Panc1 (cell line): ENCODE measurements around the gene CLNK. TPM values are rescaled to one million over a fixed set of nuclear protein-coding genes. Genes with fewer than 3 reads are reported as not detected.

Experiments
- ATAC-seq: fragments of 200-7000 bp; cut with Tn5 transposase; 2 replicates; pipeline ENCODE4 v1.9.1; 2020; ENCODE audit warnings: mild to moderate bottlenecking, moderate library complexity
- BruUV-seq: library from RNA; stranded (reverse); fragments of 400-500 nt; replicated peaks from 2 replicates; lab custom pipeline; 2021; lab: Mats Ljungman, UMichigan
- CTCF ChIA-PET: fragments of 300-600 bp; sonication (Branson Sonifier 250); formaldehyde crosslinking; loops from one replicate; lab custom pipeline; 2022; ENCODE audit warnings: antibody characterized with exemption; lab: Charles Lee
- POLR2A ChIA-PET: fragments of 300-600 bp; sonication (Branson Sonifier 250); formaldehyde crosslinking; loops from one replicate; lab custom pipeline; 2022; ENCODE audit warnings: antibody characterized with exemption; lab: Charles Lee
- DNase-seq: peaks from one replicate; pipeline ENCODE4 v3.0.0-alpha.2; 2010; ENCODE audit warnings: low read depth, low spot score
- H3K27ac ChIP-seq: 2 replicates; pipeline ENCODE4 v1.5.1; 2011; ENCODE audit warnings: mild to moderate bottlenecking, low read length, inconsistent platforms
- H3K27me3 ChIP-seq: fragments of 200-500 bp; sonication (Bioruptor generic); 2 replicates; pipeline ENCODE4 v1.6.0; 2014; ENCODE audit warnings: low read length, inconsistent platforms; ENCODE audit not compliant: control insufficient read depth, insufficient read depth
- H3K36me3 ChIP-seq: fragments of 200-500 bp; sonication (Bioruptor generic); 2 replicates; pipeline ENCODE4 v1.5.1; 2014; ENCODE audit warnings: inconsistent platforms, mild to moderate bottlenecking, low read length, moderate library complexity; ENCODE audit not compliant: control insufficient read depth, insufficient read depth
- H3K4me1 ChIP-seq: 2 replicates; pipeline ENCODE4 v1.5.1; 2011; ENCODE audit warnings: inconsistent platforms, mild to moderate bottlenecking, low read length, moderate library complexity; ENCODE audit not compliant: control insufficient read depth, insufficient read depth
- H3K4me3 ChIP-seq, 2 experiments: 2 replicates each; pipeline ENCODE4 v1.5.1; 2011 to 2012; ENCODE audit warnings: low read depth in 2 of 2, low read length in 2 of 2, mild to moderate bottlenecking in 2 of 2, inconsistent platforms in 1 of 2, moderate library complexity in 1 of 2
- H3K9me3 ChIP-seq: fragments of 200-500 bp; sonication (Bioruptor generic); 2 replicates; pipeline ENCODE4 v1.5.1; 2014; ENCODE audit warnings: low read depth, mild to moderate bottlenecking, inconsistent platforms, low read length, moderate library complexity; ENCODE audit not compliant: control insufficient read depth, insufficient read depth
- CTCF ChIP-seq: fragments of 450-650 bp; IDR thresholded peaks from 2 replicates; pipeline ENCODE4 v1.5.1; 2017; ENCODE audit warnings: mild to moderate bottlenecking
- POLR2AphosphoS5 ChIP-seq: IDR thresholded peaks from 2 replicates; pipeline ENCODE4 v1.6.1; 2012; ENCODE audit warnings: mild to moderate bottlenecking, low read depth, low read length, moderate library complexity
- REST ChIP-seq, 2 experiments: IDR thresholded peaks; 2 replicates each; pipeline ENCODE4 v1.6.1; 2011 to 2012; ENCODE audit warnings: low read depth in 2 of 2, control low read depth in 1 of 2, low read length in 1 of 2, mild to moderate bottlenecking in 1 of 2, moderate library complexity in 1 of 2; ENCODE audit not compliant: insufficient read depth in 1 of 2
- SIN3A ChIP-seq: IDR thresholded peaks from 2 replicates; pipeline ENCODE4 v1.6.1; 2012; ENCODE audit warnings: low read depth, mild to moderate bottlenecking, low read length, moderate library complexity, borderline replicate concordance; ENCODE audit not compliant: insufficient read depth
- TCF7L2 ChIP-seq: IDR thresholded peaks from 2 replicates; pipeline ENCODE4 v1.6.1; 2011; ENCODE audit warnings: mild to moderate bottlenecking, low read depth, low read length, inconsistent platforms
- in situ Hi-C: cut with HindIII; loops from 2 replicates; pipeline ENCODE4 v1.10.0; 2016; ENCODE audit warnings: low sequenced_read_pairs, low pct_unique_long_range_greater_than_20kb
- intact Hi-C: fragments of 100-400 bp; cut with micrococcal nuclease; formaldehyde crosslinking; loops from one replicate; pipeline ENCODE4 v1.10.0; 2022; ENCODE audit not compliant: unreplicated experiment
- total RNA-seq: library from RNA; stranded (reverse); gene quantifications from one replicate; pipeline ENCODE4 v1.2.1, GENCODE V29; 2021; ENCODE audit not compliant: unreplicated experiment

Gene CLNK
- total RNA-seq, 1 experiment from 2014 or later: not detected

- H3K4me1 ChIP-seq: no peaks in the 10 kb centered on the region
- no peak overlapping the region for H3K27ac ChIP-seq
- ChIA-PET CTCF (no interaction called here), POLR2A (no interaction called here)
- no peak overlapping the region for H3K4me3 ChIP-seq
- no peaks in the 10 kb centered on the region for H3K27me3 ChIP-seq
- in situ Hi-C loops (no loop called here), intact Hi-C loops (loop anchor here (10.0 kb wide), 1 partner anchor 115 kb away; no protein-coding TSS in a partner anchor)
- no peak for DNase-seq
- ATAC-seq: no peak
- TF ChIP-seq CTCF (no peak), TCF7L2 (no peak), POLR2AphosphoS5 (no peak), REST (IDR thresholded peaks at IDR 0.05; ENCODE audit: insufficient read depth in 1 of 2, low read depth in 2 of 2, low read length in 1 of 2) (no peak), SIN3A (no peak)
- no TSS peak for BruUV-seq
- H3K36me3 ChIP-seq: no peaks in the 10 kb centered on the region
- no peaks in the 10 kb centered on the region for H3K9me3 ChIP-seq
These were observed 154.3 kb downstream of the CLNK start for GRCh38 chr4:10530137-10530786.

- ChIA-PET CTCF (no interaction called here), POLR2A (no interaction called here)
- no peaks in the 10 kb centered on the region for H3K27me3 ChIP-seq
- H3K27ac ChIP-seq: no peak overlapping the region
- intact Hi-C loops (loop anchor here (10.0 kb wide), 1 partner anchor 115 kb away; no protein-coding TSS in a partner anchor), in situ Hi-C loops (no loop called here)
- TF ChIP-seq TCF7L2 (no peak), REST (IDR thresholded peaks at IDR 0.05; ENCODE audit: insufficient read depth in 1 of 2, low read depth in 2 of 2, low read length in 1 of 2) (no peak), SIN3A (no peak), POLR2AphosphoS5 (no peak), CTCF (no peak)
- H3K4me1 ChIP-seq: no peaks in the 10 kb centered on the region
- no TSS peak for BruUV-seq
- DNase-seq: no peak
- H3K36me3 ChIP-seq: no peaks in the 10 kb centered on the region
- ATAC-seq: no peak
- H3K9me3 ChIP-seq: no peaks in the 10 kb centered on the region
- H3K4me3 ChIP-seq: no peak overlapping the region
These were observed 155.1 kb downstream of the CLNK start for GRCh38 chr4:10529291-10530136.
